GM21529 (cell line): ENCODE results near the gene CCDC61.

Experiments
- ATAC-seq: cut with Tn5 transposase; IDR thresholded peaks from one replicate; pipeline ENCODE4 v1.9.1; 2021; ENCODE audit not compliant: unreplicated experiment

CCDC61 gene

GRCh38 chr19:45973553-45974338, 21.5 kb upstream of the CCDC61 start, which contains the start of gene NOVA2:
Gene NOVA2 (minus strand): TSS chr19:45973865. CDS start chr19:45973351, 514 bp downstream.
- ATAC-seq = no peak

- no peak for ATAC-seq
Measured at GRCh38 chr19:45975306-45976070, 19.8 kb upstream of the CCDC61 start.

GRCh38 chr19:45976178-45976577, 19.1 kb upstream of the CCDC61 start:
- no peak for ATAC-seq

GRCh38 chr19:45978156-45978555, 17.1 kb upstream of the CCDC61 start:
- ATAC-seq = no peak

- no peak for ATAC-seq
Measured at GRCh38 chr19:45981350-45981749, 13.9 kb upstream of the CCDC61 start.

- ATAC-seq = no peak
Measured at GRCh38 chr19:45985321-45985720, 9.9 kb upstream of the CCDC61 start.

GRCh38 chr19:45990113-45990728, 5.0 kb upstream of the CCDC61 start:
- no peak for ATAC-seq

- no peak for ATAC-seq
Measured at GRCh38 chr19:45994456-45994997, 740 bp upstream of the CCDC61 start.

- no peak for ATAC-seq
Measured at GRCh38 chr19:45995715-45996385, 583 bp downstream of the CCDC61 start.

GRCh38 chr19:45996933-45997332, 1.7 kb downstream of the CCDC61 start:
- ATAC-seq = no peak

GRCh38 chr19:45998834-45999233, 3.6 kb downstream of the CCDC61 start:
- no peak for ATAC-seq

- no peak for ATAC-seq
Measured at GRCh38 chr19:45999653-46000121, 4.4 kb downstream of the CCDC61 start.

GRCh38 chr19:46000491-46001246, 5.4 kb downstream of the CCDC61 start:
- no peak for ATAC-seq

- ATAC-seq = no peak
Measured at GRCh38 chr19:46002678-46003275, 7.5 kb downstream of the CCDC61 start.

GRCh38 chr19:46006411-46006810, 11.1 kb downstream of the CCDC61 start:
- no peak for ATAC-seq

GRCh38 chr19:46009530-46010510, 14.6 kb downstream of the CCDC61 start:
- ATAC-seq = no peak

- no peak for ATAC-seq
Measured at GRCh38 chr19:46014534-46014933, 19.3 kb downstream of the CCDC61 start.

GRCh38 chr19:46014941-46015686, 19.8 kb downstream of the CCDC61 start:
- ATAC-seq = no peak
